Activated T-helper 2 cell treated with anti-CD3 and anti-CD28 coated beads, Interferon-gamma antibody, Interleukin-2, Interleukin-4, amounts not matched to agents 10 μg/mL and 5 μg/mL and 100 μg/mL, durations not matched to agents 14 hours and 24 hours and 36 hours (primary cell): ENCODE data around the gene CNOT6. TPM values are rescaled to one million over a fixed set of nuclear protein-coding genes. Genes with fewer than 3 reads are reported as not detected.
"Not testable (repeated sequence)": the region's sequence is repeated elsewhere in the genome, so short reads cannot be mapped to it uniquely, and the experiment has no call there.

Experiments used
- DNase-seq: peaks from one replicate; pipeline ENCODE4 v3.0.0; 2021; ENCODE audit warnings: low spot score
- H3K27ac Mint-ChIP-seq: one replicate; pipeline ENCODE4 v1.8.0; 2021; ENCODE audit warnings: mixed read lengths
- H3K27me3 Mint-ChIP-seq: one replicate; pipeline ENCODE4 v1.8.0; 2021; ENCODE audit warnings: low read depth, mixed read lengths
- H3K36me3 Mint-ChIP-seq: one replicate; pipeline ENCODE4 v1.8.0; 2021; ENCODE audit warnings: low read depth, mixed read lengths
- H3K4me1 Mint-ChIP-seq: one replicate; pipeline ENCODE4 v1.8.0; 2021; ENCODE audit warnings: low read depth, mixed read lengths
- H3K4me3 Mint-ChIP-seq: one replicate; pipeline ENCODE4 v1.8.0; 2021; ENCODE audit warnings: low read depth, mild to moderate bottlenecking, moderate library complexity, mixed read lengths
- H3K9me3 Mint-ChIP-seq: one replicate; pipeline ENCODE4 v1.8.0; 2021; ENCODE audit warnings: mixed read lengths
- intact Hi-C: fragments of 100-400 bp; cut with micrococcal nuclease; formaldehyde crosslinking; loops from one replicate; pipeline ENCODE4 v1.15.1; 2023
- total RNA-seq: library from RNA; stranded (reverse); gene quantifications from 2 replicates; pipeline ENCODE4 v1.2.3, GENCODE V29; 2022

Gene CNOT6
- total RNA-seq, 1 donor from 2014 or later, result 48.9 TPM

DNA sequence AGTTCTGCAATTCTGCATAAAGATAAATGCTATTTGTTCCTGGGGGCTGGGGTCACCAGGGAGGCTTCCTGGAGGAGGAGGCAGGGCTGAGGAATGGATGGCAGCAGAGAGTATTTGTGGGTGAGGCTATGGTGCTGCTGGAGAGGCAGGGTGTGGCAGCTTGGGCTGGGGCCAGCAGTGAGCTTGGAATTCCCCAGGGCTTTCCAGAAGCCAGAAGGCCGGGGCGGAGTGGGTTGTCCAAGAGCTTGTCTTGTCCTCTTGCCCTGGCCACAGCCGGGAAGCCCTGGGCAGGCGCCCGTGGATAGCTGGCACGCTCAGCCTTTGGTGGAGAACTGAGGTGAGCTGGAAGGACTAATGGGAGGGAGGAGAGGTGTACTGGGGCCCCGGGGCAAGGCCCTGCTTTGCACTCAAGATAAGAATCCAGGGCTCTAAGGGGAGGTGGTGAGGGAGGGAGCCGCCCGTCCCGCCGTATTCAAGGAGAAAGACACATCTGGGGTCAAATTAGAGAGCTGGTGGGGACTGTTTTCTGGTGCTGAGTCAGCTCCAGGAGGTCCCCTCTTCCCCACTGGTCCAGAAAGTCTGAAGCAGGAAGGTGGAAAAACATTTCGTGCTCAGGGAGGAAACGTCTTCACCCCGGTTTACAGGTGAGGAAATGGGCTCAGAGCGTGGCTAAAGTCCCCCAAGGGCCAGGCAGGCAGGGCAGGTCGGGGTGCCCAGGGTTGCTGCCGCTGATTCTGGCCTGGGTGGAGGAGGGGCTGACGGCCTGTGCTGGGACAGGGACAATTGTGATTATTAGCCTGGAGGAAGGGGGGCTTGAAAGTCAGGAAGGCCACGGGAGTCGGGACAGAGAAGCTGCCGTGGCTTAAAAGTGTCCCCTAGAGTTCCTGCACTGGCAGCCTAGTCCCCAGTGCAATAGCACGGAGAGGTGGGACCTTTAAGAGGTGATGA is 26.9 kb upstream of the CNOT6 start:
- intact Hi-C loops, result no loop called here
- Mint-ChIP-seq H3K4me3 (no peak overlapping the region), H3K4me1 (no peaks in the 10 kb centered on the region), H3K36me3 (no peaks in the 10 kb centered on the region), H3K9me3 (no peaks in the 10 kb centered on the region), H3K27ac (no peak overlapping the region), H3K27me3 (peaks cover 7% of the 10 kb centered on the region)
- no peak for DNase-seq

DNA sequence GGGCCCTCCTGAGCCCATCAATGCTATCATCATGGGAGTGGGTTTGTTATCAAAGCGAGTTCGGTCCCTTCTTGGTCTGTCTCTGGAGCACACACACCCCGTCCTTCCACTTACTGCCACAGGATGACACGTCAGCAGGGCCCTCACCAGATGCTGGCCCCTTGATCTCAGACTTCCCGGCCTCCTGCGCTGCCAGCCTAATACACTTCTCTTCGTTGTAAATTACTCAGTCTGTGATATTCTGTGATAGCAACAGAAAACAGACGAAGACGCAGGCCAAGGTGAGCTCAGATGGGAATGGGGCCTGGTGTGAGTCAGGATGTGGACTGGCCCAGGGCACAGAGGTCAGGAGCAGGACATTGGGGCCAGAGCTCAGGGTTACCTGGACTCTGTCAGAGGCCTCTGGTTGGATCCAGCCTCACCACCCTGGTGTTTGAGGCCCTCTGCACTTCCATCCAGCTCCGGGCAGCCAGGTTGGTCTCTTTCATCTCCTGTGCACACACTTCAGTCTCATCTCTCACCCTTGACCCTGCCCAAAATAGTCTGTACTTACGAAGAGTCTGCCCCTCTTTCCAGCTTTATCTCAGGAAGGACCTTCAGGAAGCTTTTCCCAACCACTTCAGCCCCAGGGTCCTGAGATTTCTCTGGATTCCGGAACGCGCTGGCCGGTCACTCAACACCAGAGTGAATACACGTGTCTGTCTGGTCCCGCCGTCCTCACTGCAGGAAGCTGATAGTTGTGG is 26.0 kb upstream of the CNOT6 start:
- Mint-ChIP-seq H3K4me1 (no peaks in the 10 kb centered on the region), H3K36me3 (no peaks in the 10 kb centered on the region), H3K27me3 (peaks cover 7% of the 10 kb centered on the region), H3K4me3 (no peak overlapping the region), H3K9me3 (no peaks in the 10 kb centered on the region), H3K27ac (no peak overlapping the region)
- intact Hi-C loops, result no loop called here
- no peak for DNase-seq

DNA sequence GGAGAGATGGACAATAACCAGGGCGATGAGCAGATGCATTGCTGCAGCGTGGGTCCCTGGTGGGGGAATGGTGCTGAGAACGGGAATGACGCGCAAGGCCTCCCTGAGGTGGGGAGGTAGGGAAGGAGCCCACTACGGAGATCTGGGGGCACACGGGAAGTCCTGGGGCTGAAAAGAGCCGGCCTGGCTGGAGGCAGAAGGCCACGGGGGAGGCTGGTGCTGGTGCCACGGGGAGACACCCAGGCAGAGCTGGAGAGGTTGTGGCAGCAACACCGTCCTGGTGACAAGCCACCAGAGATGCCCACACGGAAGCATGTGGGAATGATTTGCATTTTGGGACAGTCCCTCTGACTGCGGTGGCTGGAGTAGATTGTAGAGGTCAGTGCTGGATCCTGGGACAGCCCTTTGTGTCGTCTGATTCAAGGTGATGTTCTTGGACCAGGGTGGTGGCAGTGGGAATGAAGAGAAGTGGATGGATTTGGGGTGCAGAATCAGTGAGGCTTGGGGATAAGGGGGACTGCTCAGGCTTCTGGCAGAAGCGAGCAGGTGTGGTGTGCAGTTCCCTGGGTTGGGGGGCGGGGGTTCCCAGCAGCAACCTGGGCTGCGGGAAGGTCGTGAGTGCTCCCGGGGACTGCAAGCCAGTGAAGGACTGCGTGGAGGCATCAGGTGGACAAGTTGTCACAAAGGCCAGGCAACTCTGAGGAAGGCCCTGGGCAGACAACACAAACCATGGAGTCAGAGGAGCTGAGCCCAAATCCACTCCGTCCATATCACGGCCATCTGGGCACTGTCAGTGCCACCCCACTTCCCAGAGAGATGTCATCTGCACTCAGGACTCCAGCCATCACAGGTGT is 25.2 kb upstream of the CNOT6 start:
- intact Hi-C loops, result no loop called here
- no peak for DNase-seq
- H3K4me3 Mint-ChIP-seq, result no peak overlapping the region
- H3K4me1 Mint-ChIP-seq, result no peaks in the 10 kb centered on the region
- no peaks in the 10 kb centered on the region for H3K9me3 Mint-ChIP-seq
- no peak overlapping the region for H3K27ac Mint-ChIP-seq
- no peaks in the 10 kb centered on the region for H3K36me3 Mint-ChIP-seq
- peaks cover 7% of the 10 kb centered on the region for H3K27me3 Mint-ChIP-seq

DNA sequence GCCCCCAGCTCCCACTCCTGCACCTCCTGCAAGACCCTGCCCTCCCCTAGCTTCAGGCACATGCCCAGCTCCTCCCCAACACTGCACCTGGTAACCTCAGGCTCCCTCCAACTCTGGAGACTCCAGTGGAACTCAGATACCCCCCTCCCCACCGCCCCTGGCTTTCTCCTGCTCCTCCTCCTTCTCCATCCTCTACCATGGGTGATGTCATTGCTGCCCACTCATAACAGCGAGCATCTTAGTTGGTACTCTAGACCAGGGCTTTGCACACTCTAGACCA is 24.7 kb upstream of the CNOT6 start:
- Mint-ChIP-seq H3K27ac (no peak overlapping the region), H3K36me3 (no peaks in the 10 kb centered on the region), H3K4me3 (no peak overlapping the region), H3K27me3 (peaks cover 7% of the 10 kb centered on the region), H3K9me3 (no peaks in the 10 kb centered on the region), H3K4me1 (no peaks in the 10 kb centered on the region)
- intact Hi-C loops, result no loop called here
- DNase-seq, result no peak

DNA sequence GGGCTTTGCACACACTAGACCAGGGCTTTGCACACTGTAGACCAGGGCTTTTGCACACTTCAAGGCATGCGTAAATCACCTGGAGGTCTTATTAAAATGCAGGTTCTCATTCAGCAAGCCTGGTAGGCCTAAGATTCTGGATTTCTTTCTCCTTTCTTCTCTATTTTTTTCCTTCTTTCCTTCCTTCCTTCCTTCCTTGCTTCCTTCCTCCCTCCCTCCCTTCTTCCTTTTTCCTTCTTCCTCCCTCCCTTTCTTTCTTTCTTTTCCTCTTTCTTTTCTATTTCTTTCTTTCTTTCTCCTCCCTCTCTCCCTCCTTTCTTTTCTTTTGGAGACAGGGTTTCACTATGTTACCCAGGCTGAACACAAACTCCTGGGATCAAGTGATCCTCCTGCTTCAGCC is 24.3 kb upstream of the CNOT6 start:
- Mint-ChIP-seq H3K27me3 (peaks cover 7% of the 10 kb centered on the region), H3K4me3 (no peak overlapping the region), H3K27ac (no peak overlapping the region), H3K9me3 (no peaks in the 10 kb centered on the region), H3K36me3 (no peaks in the 10 kb centered on the region), H3K4me1 (no peaks in the 10 kb centered on the region)
- DNase-seq, result no peak
- intact Hi-C loops, result loop anchor here (2.0 kb wide), 1 partner anchor 177 kb away; the partner anchor contains the start of gene MAPK9

DNA sequence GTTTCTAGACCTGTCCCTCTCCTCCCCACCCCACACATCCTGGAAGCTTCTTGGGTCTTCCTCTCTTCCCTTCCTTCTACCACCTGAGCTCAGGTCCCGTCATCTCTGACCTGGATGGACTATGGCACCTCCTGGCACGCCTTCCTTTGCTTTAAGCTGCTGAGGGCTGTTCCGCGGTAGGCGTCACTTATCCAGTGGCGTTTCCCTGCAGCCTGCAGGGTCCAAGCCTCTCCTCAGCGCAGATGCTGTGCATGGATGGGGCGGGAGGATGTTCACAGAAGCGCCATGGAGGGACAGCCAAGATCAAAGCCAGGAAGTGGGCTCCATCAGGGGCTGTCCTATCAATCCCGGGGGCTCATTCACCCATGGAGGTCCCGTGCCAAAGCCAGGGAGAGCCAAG is 23.8 kb upstream of the CNOT6 start:
- H3K4me3 Mint-ChIP-seq, result no peak overlapping the region
- no peak for DNase-seq
- no peaks in the 10 kb centered on the region for H3K9me3 Mint-ChIP-seq
- intact Hi-C loops, result loop anchor here (2.0 kb wide), 1 partner anchor 178 kb away; the partner anchor contains the start of gene MAPK9
- peaks cover 7% of the 10 kb centered on the region for H3K27me3 Mint-ChIP-seq
- H3K4me1 Mint-ChIP-seq, result no peaks in the 10 kb centered on the region
- no peak overlapping the region for H3K27ac Mint-ChIP-seq
- H3K36me3 Mint-ChIP-seq, result no peaks in the 10 kb centered on the region

DNA sequence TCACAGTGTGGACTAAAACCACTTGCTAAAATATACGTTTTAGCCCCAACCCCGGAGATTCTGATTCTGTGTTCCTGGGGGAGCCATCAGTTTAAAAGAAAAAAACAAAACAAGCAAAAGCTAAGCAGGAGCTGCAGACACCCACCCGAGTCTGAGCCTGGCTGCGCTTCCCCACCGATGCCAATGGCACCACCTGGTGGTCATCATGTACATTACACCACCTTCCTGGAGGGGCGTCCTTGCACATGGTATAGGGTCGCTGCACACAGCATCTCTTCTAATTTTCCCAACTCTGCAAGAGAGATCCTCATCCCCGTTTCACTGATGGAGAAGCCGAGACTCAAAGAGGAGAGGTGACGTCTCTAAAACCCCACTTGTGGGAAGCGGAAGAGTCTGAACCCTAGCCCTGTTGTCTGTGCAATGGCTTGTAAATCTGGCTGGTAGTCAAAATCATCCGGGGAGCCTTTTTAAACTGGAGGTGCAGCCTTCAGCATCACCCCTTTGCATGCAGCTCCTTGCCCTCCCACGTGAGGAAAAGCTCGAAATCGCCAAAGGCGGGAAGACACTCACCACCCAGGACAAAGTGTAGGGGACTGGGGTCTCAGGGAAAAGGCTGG is 23.1 kb upstream of the CNOT6 start:
- DNase-seq, result peak; percentile 18
- no peak overlapping the region for H3K4me3 Mint-ChIP-seq

DNA sequence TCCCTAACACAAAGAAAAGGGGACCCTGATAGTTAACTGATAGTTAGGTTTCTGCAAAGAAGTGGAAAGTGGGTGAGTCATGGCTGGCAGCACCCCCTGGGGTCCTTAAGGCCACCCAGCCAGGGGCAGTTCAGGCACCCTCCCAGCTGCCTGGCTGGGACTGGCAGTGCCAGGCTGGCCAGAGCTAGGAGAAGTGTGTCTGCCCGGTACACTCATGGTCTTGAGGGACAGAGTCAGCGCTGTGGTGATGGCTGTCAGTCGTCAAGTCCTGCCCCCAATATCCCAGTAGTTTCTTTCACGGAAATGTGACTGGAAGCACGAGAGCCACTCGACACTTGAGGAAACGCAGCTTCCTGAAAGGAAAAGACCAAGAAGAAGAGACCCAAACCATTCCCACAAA is 22.3 kb upstream of the CNOT6 start:
- Mint-ChIP-seq H3K27me3 (peaks cover 7% of the 10 kb centered on the region), H3K4me1 (no peaks in the 10 kb centered on the region), H3K4me3 (no peak overlapping the region), H3K36me3 (no peaks in the 10 kb centered on the region), H3K27ac (no peak overlapping the region), H3K9me3 (no peaks in the 10 kb centered on the region)
- intact Hi-C loops, result loop anchor here (2.0 kb wide), 1 partner anchor 179 kb away; the partner anchor contains the start of gene MAPK9
- no peak for DNase-seq

More for the DNA sequence above, 23.1 kb upstream of the CNOT6 start:
- no peaks in the 10 kb centered on the region for H3K36me3 Mint-ChIP-seq
- H3K9me3 Mint-ChIP-seq, result no peaks in the 10 kb centered on the region
- H3K4me1 Mint-ChIP-seq, result no peaks in the 10 kb centered on the region
- H3K27me3 Mint-ChIP-seq, result peaks cover 7% of the 10 kb centered on the region
- intact Hi-C loops, result loop anchor here (2.0 kb wide), 1 partner anchor 178 kb away; the partner anchor contains the start of gene MAPK9
- no peak overlapping the region for H3K27ac Mint-ChIP-seq

DNA sequence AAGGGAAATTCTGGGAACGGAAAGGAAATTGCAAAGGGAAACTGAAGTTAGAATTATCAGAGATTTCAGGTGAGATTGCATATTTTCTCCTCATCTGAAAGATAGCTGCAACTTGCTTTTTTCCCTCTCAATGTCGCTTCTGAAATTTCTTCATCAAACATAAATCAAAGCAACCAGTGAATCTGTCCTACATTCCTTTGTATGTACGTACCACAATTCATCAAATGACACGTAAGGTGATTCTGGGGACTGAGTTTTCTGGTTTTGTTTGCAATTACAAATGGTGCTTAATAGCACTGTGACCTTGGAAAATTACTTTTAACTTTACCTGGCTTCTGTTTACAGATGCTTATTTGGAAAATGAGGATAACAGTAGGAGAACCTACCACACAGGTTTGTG is 21.9 kb upstream of the CNOT6 start:
- Mint-ChIP-seq H3K27me3 (peaks cover 7% of the 10 kb centered on the region), H3K36me3 (no peaks in the 10 kb centered on the region), H3K9me3 (no peaks in the 10 kb centered on the region), H3K27ac (no peak overlapping the region), H3K4me3 (no peak overlapping the region), H3K4me1 (no peaks in the 10 kb centered on the region)
- DNase-seq, result no peak
- intact Hi-C loops, result no loop called here

DNA sequence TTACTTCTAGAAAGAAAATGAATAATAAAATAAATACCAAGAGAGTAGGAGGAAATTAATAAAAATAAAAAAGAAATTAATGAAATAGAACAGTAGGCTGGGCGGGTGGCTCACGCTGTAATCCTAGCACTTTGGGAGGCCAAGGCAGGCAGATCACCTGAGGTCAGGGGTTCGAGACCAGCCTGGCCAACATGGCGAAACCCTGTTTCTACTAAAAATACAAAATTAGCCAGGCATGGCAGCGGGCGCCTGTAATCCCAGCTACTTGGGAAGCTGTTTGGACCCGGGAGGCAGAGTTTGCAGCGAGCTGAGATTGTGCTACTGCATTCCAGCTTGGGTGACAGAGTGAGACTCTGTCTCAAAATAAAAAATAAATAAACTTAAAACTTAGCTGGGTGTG is 20.8 kb upstream of the CNOT6 start:
- intact Hi-C loops, H3K4me1 Mint-ChIP-seq, H3K9me3 Mint-ChIP-seq, DNase-seq, H3K4me3 Mint-ChIP-seq, H3K36me3 Mint-ChIP-seq, H3K27ac Mint-ChIP-seq, H3K27me3 Mint-ChIP-seq: not testable (repeated sequence)

DNA sequence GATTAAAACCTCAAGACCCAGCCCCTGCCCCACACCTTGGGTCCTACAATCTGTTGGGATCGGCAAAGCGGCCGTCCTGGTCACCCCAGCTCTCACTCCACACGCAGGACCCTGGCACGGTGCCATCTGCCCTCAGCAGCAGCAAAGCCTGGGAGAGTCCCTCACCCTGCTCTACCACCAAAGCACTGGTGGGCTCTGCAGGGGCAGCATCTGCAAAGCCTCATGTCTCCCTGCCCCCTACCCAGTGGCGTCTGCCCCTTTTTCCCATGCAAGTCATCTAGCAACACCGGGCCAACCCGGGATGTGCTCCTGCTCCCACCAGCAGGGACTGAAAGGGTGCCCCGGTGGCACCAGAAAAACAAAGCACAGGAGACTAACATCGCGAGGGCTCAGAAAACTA is 19.6 kb upstream of the CNOT6 start:
- Mint-ChIP-seq H3K4me3 (no peak overlapping the region), H3K27ac (no peak overlapping the region), H3K9me3 (no peaks in the 10 kb centered on the region), H3K27me3 (peaks cover 7% of the 10 kb centered on the region), H3K4me1 (no peaks in the 10 kb centered on the region), H3K36me3 (no peaks in the 10 kb centered on the region)
- DNase-seq, result no peak
- intact Hi-C loops, result no loop called here

DNA sequence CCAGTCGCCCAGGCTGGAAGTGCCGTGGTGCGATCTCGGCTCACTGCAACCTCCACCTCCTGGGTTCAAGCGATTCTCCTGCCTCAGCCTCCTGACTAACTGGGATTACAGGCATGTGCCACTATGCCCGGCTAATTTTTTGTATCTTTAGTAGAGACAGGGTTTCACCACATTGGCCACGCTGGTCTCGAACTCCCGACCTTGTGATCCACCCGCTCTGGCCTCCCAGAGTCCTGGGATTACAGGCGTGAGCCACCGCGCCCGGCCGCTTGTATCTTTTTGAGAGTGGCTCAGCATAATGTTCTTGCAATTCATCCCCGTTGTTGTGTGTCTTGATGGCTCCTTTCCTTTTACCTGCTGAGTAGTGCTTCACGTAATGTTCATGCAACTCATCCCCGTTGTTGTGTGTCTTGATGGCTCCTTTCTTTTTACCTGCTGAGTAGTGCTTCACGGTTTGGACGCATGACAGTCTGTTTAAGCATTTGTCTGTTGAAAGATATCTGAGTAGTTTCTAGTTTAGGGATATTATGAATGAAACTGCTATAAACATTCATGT is 18.1 kb upstream of the CNOT6 start:
- H3K9me3 Mint-ChIP-seq, H3K36me3 Mint-ChIP-seq, H3K4me1 Mint-ChIP-seq, intact Hi-C loops, DNase-seq, H3K27ac Mint-ChIP-seq, H3K27me3 Mint-ChIP-seq, H3K4me3 Mint-ChIP-seq: not testable (repeated sequence)
